ENCODE measurements around the gene ACTBL2.

DNA sequence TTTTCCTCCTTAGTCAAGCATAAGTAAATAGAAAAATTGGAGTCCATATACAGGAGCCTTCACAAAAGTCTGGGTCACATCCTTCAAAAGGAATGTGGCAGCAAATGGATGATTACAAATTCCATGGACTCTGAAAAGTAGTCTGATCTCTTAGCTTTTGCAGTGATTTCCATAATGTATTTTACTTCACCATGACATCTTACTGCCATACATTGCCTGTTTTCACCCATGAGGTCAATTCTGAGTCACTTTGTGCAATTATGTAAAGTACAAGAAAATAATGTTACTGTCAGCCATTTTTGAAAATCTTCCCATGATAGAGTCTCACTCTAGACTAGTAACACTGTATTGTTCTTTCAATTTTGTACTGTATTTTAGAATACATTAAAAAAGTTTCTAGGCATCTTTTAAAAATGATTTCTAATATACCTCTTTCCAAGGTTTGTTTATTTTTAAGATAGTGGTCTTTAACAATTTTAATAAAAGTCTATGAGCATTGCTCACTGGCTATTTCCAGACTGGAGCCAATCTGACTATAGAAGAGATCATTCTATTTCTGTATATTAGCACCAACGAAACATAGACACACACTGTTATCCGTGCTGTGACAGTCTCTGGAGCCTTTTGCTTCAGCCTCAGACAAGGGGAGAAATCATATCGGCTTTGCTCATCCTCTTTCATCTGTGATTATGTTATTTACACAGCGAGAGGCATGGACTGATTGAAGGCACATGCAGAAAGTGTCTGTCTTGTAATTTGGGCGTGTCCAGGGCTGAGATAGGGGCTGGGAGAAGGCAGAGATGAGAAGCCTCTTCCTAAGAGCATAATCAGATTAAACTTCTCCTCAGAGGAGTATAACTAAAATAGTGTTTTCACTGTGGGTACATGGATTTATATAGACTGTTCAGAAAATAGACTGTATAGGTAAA, 22.9 kb upstream of the ACTBL2 start:
- no peak for TF ChIP-seq SP1 (IDR thresholded peaks at IDR 0.05)
- no peak for TF ChIP-seq SUZ12 (IDR thresholded peaks at IDR 0.05)
- no peak for TF ChIP-seq FOXA1 (IDR thresholded peaks at IDR 0.05)
- no peak for TF ChIP-seq NFRKB (IDR thresholded peaks at IDR 0.05)
